GM18951 (cell line): ENCODE measurements around the gene MEGF11.

Source experiments
- POLR2A ChIP-seq: IDR thresholded peaks from 4 replicates; pipeline ENCODE4 v1.6.1; 2011; ENCODE audit warnings: mild to moderate bottlenecking; ENCODE audit not compliant: insufficient read length, insufficient read depth; ENCODE audit errors: extremely low read depth
- in situ Hi-C: fragments of 300-500 bp; cut with MboI; formaldehyde crosslinking; loops from one replicate; pipeline ENCODE4 v1.12.0; 2022; ENCODE audit warnings: low sequenced_read_pairs, mixed read lengths, inconsistent platforms; ENCODE audit not compliant: unreplicated experiment

Gene MEGF11

GRCh38 chr15:66102563-66103292, 150.8 kb downstream of the MEGF11 start:
- TF ChIP-seq POLR2A: no peak
- in situ Hi-C loops: no loop called here

GRCh38 chr15:66101715-66102395, 151.7 kb downstream of the MEGF11 start:
- in situ Hi-C loops: no loop called here
- TF ChIP-seq POLR2A: no peak

- no peak for TF ChIP-seq POLR2A
- in situ Hi-C loops: no loop called here
Observed at GRCh38 chr15:66100761-66101160, 152.8 kb downstream of the MEGF11 start.

- in situ Hi-C loops: no loop called here
- TF ChIP-seq POLR2A: no peak
Observed at GRCh38 chr15:66099950-66100671, 153.4 kb downstream of the MEGF11 start.

GRCh38 chr15:66098022-66098363, 155.6 kb downstream of the MEGF11 start:
- in situ Hi-C loops: no loop called here
- TF ChIP-seq POLR2A: no peak

GRCh38 chr15:66097151-66098021, 156.2 kb downstream of the MEGF11 start:
- TF ChIP-seq POLR2A: no peak
- in situ Hi-C loops: no loop called here

- no peak for TF ChIP-seq POLR2A
- in situ Hi-C loops: no loop called here
Observed at GRCh38 chr15:66096688-66097058, 156.9 kb downstream of the MEGF11 start.

- in situ Hi-C loops: no loop called here
Observed at GRCh38 chr15:66095871-66096687, 157.5 kb downstream of the MEGF11 start.

GRCh38 chr15:66094331-66094730, 159.2 kb downstream of the MEGF11 start:
- TF ChIP-seq POLR2A: no peak
- in situ Hi-C loops: no loop called here

More at GRCh38 chr15:66095871-66096687, 157.5 kb downstream of the MEGF11 start:
- TF ChIP-seq POLR2A: no peak

GRCh38 chr15:66092053-66093016, 161.2 kb downstream of the MEGF11 start:
- in situ Hi-C loops: no loop called here
- no peak for TF ChIP-seq POLR2A

- TF ChIP-seq POLR2A: no peak
- in situ Hi-C loops: no loop called here
Observed at GRCh38 chr15:66089509-66089908, 164.0 kb downstream of the MEGF11 start.

GRCh38 chr15:66089049-66089448, 164.5 kb downstream of the MEGF11 start:
- in situ Hi-C loops: no loop called here
- no peak for TF ChIP-seq POLR2A
